Uterus (tissue), 2 donors: ENCODE results near the gene GALNTL6.

Source experiments
- CTCF ChIP-seq, 4 experiments: fragments of 200-600 bp in 2 of 4; fragments of 450-650 bp in 2 of 4; sonication (generic) in 2 of 4; IDR thresholded peaks; one replicate each; pipeline ENCODE4 v1.5.1; 2016 to 2019; ENCODE audit warnings: antibody characterized with exemption in 4 of 4, mild to moderate bottlenecking in 2 of 4, moderate library complexity in 1 of 4
- POLR2A ChIP-seq, 2 donors: fragments of 450-650 bp; IDR thresholded peaks; one replicate each; pipeline ENCODE4 v1.6.1; 2016; ENCODE audit warnings: antibody characterized with exemption in 2 of 2, mild to moderate bottlenecking in 1 of 2, moderate library complexity in 1 of 2

GRCh38 chr4:172819353-172819752, 1006.1 kb downstream of the GALNTL6 start:
- TF ChIP-seq POLR2A (IDR thresholded peaks at IDR 0.05) (no peak), CTCF (IDR thresholded peaks at IDR 0.05) (no peak)
